Subcutaneous abdominal adipose tissue (tissue), 5 donors: ENCODE results near the gene ZNF248.
"Not testable (repeated sequence)": the region's sequence is repeated elsewhere in the genome, so short reads cannot be mapped to it uniquely, and the experiment has no call there.

Source experiments
- H3K27ac ChIP-seq: one replicate; pipeline ENCODE4 v1.7.0; 2013; ENCODE audit warnings: low read depth, mild to moderate bottlenecking, inconsistent platforms, low read length, moderate library complexity
- H3K27me3 ChIP-seq, 5 donors: one replicate each; pipeline ENCODE4 v1.7.0; 2013; ENCODE audit warnings: low read length in 5 of 5, inconsistent platforms in 1 of 5; ENCODE audit not compliant: control insufficient read depth in 5 of 5, insufficient read depth in 4 of 5
- H3K36me3 ChIP-seq, 5 donors: one replicate each; pipeline ENCODE4 v1.7.0; 2013; ENCODE audit warnings: low read length in 5 of 5; ENCODE audit not compliant: control insufficient read depth in 5 of 5, insufficient read depth in 5 of 5
- H3K4me1 ChIP-seq, 5 donors: one replicate each; pipeline ENCODE4 v1.7.0; 2013; ENCODE audit warnings: low read length in 5 of 5, mild to moderate bottlenecking in 3 of 5, moderate library complexity in 1 of 5; ENCODE audit not compliant: control insufficient read depth in 5 of 5, insufficient read depth in 5 of 5
- H3K4me3 ChIP-seq, 5 donors: one replicate each; pipeline ENCODE4 v1.7.0; 2013; ENCODE audit warnings: low read length in 5 of 5, low read depth in 1 of 5
- H3K9ac ChIP-seq, 5 donors: one replicate each; pipeline ENCODE4 v1.7.0; 2013; ENCODE audit warnings: low read length in 5 of 5, mild to moderate bottlenecking in 4 of 5, moderate library complexity in 3 of 5
- H3K9me3 ChIP-seq, 5 donors: one replicate each; pipeline ENCODE4 v1.7.0; 2013; ENCODE audit warnings: low read length in 5 of 5; ENCODE audit not compliant: control insufficient read depth in 5 of 5
- donor health status: healthy.
- donor health status: healthy.
- donor health status: healthy.
- donor health status: healthy.
- donor health status: healthy.

Gene ZNF248

DNA sequence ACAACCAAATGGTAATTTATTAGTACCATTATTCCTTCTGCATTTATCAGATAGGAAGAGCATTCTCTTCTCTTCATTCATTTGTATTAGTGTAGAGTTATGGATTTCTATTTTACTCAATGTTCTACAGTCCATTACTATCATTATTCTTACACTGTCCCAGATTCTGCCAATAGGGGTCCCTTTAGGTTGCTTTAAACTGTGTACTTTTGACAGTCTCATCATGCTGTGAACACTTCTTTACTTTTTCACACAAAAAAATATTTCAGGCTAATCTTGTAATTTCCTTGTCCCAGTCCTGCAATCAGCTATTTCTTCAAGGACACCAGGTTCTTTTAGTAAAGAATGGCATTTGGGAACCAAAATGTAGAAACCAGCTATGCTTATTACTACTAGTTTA lies 99.3 kb downstream of the ZNF248 start:
- Histone ChIP-seq H3K27me3 (no peaks in the 10 kb centered on the region), H3K36me3 (peaks cover 0 to 5% (median 0%) of the 10 kb centered on the region in 5 donors), H3K27ac (no peak overlapping the region), H3K9me3 (peaks cover 0 to 22% (median 4%) of the 10 kb centered on the region in 5 donors), H3K9ac (no peak overlapping the region), H3K4me1 (no peaks in the 10 kb centered on the region), H3K4me3 (no peak overlapping the region)

DNA sequence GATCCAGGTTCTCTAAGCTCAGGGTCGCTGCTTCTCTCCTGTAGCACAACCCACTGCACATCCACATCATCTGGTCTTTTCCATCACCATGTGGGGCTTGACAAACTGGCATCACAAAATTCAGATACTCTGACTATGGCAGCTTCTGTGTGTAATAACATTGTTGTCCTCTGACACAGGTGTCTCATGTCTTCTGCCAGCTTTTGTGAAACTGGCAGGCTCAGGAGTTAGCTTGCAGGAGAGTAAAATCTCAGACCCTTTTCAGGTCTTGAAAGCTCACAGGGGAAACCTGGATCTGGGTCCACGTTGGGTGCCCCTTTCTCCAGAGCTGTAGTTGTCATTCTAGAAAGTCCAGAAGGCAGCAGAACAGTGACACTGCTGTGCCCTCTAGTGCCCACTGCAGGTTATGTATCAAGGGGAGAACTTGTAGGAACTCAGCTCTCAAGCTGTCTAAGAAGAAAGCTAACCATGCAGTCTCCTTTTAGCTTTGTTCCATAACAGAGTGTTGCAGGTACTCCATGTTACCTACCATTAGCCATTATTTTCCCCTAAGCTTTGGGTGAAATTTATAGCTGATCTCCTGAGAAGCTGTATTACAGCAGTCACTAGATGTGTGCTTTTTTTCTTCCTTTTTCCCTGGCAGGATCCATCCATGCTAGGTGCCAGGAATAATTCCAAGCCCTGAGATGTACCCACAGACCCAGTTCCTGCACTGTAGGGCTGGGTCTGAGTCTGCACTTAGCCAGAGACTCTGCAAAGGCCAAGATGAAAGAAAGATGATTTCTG lies 102.7 kb downstream of the ZNF248 start:
- Histone ChIP-seq H3K36me3 (peaks cover 0 to 5% (median 0%) of the 10 kb centered on the region in 5 donors), H3K9me3 (peaks cover 0 to 29% (median 4%) of the 10 kb centered on the region in 5 donors), H3K27me3 (no peaks in the 10 kb centered on the region), H3K4me1 (no peaks in the 10 kb centered on the region), H3K4me3 (no peak overlapping the region), H3K9ac (no peak overlapping the region), H3K27ac (no peak overlapping the region)

DNA sequence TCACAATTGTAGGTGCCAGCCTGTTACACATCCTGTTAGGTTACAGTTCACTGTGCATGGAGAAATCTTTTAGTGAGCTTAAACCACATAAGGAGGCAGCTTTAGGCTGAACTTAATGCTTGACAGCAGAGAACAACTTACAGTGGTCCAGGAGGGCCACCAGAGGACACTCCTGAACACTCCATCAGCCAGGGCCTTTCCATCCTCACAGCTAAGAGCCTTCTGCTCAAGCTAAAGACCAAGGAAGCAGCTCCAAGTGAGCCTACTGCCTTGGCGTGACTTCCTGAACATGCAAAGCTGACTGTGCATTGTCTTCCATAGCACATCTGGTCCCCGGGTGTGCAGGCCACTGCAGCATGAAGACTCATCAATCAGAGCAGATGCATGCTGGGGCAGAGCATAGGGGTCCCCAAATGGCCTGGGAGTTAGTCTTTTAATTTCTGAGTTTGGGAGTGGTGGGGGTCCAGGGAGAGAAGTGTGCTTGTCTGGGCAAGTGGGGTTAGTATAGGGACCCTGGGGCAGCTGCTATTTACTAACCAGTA lies 105.0 kb downstream of the ZNF248 start:
- H3K27ac ChIP-seq, result no peak overlapping the region
- no peak overlapping the region for H3K9ac ChIP-seq
- H3K36me3 ChIP-seq, result no peaks in the 10 kb centered on the region
- no peak overlapping the region for H3K4me3 ChIP-seq
- H3K4me1 ChIP-seq, result no peaks in the 10 kb centered on the region
- H3K27me3 ChIP-seq, result no peaks in the 10 kb centered on the region
- H3K9me3 ChIP-seq, result peaks cover 0 to 34% (median 4%) of the 10 kb centered on the region in 5 donors

DNA sequence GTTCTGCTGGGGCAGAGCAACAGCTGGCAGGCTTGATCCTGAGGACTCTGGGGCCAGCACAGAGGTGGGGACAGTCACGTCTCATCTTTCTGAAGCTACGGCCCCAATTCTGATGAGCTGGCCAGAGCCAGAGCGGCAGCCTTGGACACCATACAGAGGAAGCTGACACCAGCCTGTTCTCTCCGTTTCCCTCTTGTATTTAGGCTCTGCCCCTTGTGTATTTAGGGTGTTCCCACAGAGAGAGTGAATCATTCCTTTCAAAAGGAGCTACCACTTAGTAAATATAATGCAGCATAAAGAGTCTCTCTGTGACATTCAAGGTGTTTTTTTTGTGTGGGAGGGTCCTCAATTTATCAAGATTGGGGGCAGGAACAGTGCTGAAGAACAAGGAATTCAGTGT lies 109.2 kb downstream of the ZNF248 start:
- Histone ChIP-seq H3K27ac (no peak overlapping the region), H3K9ac (no peak overlapping the region), H3K27me3 (no peaks in the 10 kb centered on the region), H3K9me3 (peaks cover 0 to 19% (median 4%) of the 10 kb centered on the region in 5 donors), H3K36me3 (no peaks in the 10 kb centered on the region), H3K4me1 (no peaks in the 10 kb centered on the region), H3K4me3 (no peak overlapping the region)

DNA sequence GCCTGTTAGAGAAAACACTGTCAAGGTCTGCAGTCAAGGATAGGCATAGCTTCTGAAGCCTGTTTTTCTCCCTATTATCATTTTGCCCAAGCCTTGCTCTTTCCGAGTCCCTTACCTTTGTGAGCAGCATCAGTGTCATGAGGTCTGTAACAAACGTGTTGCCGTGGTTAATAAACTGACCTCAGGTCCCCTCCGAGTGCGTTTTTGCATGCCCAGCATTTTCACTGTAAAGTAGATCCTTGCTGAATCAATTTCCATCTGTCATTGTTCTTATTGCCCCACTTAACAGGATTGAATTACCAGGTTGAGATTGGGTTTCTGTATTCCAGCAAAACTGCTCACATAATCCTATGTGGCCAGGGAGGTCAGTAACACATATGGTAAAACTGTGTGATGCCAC lies 110.3 kb downstream of the ZNF248 start:
- no peaks in the 10 kb centered on the region for H3K4me1 ChIP-seq
- no peak overlapping the region for H3K27ac ChIP-seq
- peaks cover 0 to 13% (median 4%) of the 10 kb centered on the region in 5 donors for H3K9me3 ChIP-seq

DNA sequence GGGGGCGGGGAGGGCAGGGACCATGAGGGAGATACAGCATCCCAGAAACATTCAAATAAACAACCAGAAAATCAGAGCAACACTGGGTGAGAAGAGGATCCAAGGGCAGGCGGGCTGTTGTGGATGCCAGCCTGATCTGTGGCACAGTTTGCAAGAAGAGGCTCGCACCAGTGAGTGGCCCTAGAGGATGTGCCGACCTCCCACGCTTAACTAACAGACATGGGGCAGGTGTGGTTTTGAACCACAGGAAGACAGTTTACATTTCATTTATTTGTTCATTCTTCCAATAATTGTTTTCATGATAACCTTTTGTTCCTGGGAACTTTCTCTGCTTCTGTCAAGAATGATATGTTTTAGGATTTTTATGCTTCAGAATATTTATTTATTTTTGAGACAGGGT lies 115.6 kb downstream of the ZNF248 start:
- Histone ChIP-seq H3K27me3 (peaks cover 0 to 7% (median 5%) of the 10 kb centered on the region in 5 donors), H3K9ac (no peak overlapping the region), H3K36me3 (no peaks in the 10 kb centered on the region), H3K27ac (no peak overlapping the region), H3K4me3 (no peak overlapping the region), H3K9me3 (peaks cover 0 to 7% (median 0%) of the 10 kb centered on the region in 5 donors), H3K4me1 (no peaks in the 10 kb centered on the region)

More for the DNA sequence above, 110.3 kb downstream of the ZNF248 start:
- no peaks in the 10 kb centered on the region for H3K36me3 ChIP-seq
- no peak overlapping the region for H3K9ac ChIP-seq
- no peaks in the 10 kb centered on the region for H3K27me3 ChIP-seq
- H3K4me3 ChIP-seq, result no peak overlapping the region

DNA sequence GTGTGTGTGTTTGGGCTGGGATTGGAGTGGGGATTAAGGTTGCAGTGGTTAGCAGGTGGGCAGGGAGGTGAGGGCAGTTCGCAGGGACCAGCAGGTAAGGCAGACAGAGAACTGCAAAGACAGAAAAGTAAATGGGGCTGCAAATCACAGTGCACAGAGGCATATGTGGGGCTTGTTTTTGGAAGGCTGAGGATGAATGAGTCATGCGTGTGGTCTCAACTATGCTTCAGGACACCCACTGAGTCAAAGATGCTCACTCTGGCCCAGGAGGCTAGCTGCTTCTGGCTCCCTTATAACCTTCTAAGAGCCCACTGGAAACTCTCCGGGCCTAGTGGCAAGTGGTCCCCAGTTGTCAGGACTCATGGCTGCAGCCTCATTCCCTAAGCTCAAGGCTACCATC lies 118.2 kb downstream of the ZNF248 start:
- Histone ChIP-seq H3K27me3 (peaks cover 0 to 9% (median 5%) of the 10 kb centered on the region in 5 donors), H3K9ac (no peak overlapping the region), H3K4me1 (no peaks in the 10 kb centered on the region), H3K27ac (no peak overlapping the region), H3K36me3 (no peaks in the 10 kb centered on the region), H3K4me3 (no peak overlapping the region), H3K9me3 (peaks cover 0 to 7% (median 0%) of the 10 kb centered on the region in 5 donors)

DNA sequence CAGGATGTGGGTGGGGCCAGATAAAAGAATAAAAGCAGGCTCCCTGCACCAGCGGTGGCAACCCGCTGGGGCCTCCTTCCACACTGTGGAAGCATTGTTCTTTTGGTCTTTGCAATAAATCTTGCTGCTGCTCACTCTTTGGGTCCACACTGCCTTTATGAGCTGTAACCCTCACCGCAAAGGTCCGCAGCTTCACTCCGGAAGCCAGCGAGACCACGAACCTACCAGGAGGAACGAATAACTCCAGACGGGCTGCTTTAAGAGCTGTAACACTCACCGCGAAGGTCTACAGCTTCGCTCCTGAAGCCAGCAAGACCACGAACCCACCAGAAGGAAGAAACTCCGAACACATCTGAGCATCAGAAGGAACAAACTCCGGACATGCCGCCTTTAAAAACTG lies 119.2 kb downstream of the ZNF248 start:
- not testable (repeated sequence) for H3K4me3 ChIP-seq, H3K36me3 ChIP-seq, H3K9me3 ChIP-seq, H3K9ac ChIP-seq, H3K4me1 ChIP-seq, H3K27me3 ChIP-seq, H3K27ac ChIP-seq

DNA sequence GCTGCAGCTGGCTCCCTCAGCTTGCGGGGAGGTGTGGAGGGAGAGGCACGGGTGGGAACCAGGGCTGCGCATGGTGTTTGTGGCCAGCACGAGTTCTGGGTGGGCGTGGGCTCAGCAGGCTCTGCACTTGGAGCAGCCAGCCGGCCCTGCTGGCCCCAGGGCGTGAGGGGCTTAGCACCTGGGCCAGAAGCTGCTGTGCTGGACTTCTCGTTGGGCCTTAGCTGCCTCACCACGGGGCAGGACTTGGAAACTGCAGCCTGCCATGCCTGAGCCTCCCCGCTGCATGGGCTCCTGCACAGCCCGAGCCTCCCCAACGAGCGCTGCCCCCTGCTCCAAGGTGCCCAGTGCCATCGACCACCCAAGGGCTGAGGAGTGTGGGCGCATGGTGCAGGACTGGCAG lies 120.1 kb downstream of the ZNF248 start:
- peaks cover 0 to 9% (median 5%) of the 10 kb centered on the region in 5 donors for H3K27me3 ChIP-seq
- H3K27ac ChIP-seq, result no peak overlapping the region
- H3K9ac ChIP-seq, result no peak overlapping the region
- H3K36me3 ChIP-seq, result no peaks in the 10 kb centered on the region
- no peaks in the 10 kb centered on the region for H3K4me1 ChIP-seq
- no peak overlapping the region for H3K4me3 ChIP-seq
- H3K9me3 ChIP-seq, result peaks cover 0 to 7% (median 0%) of the 10 kb centered on the region in 5 donors

DNA sequence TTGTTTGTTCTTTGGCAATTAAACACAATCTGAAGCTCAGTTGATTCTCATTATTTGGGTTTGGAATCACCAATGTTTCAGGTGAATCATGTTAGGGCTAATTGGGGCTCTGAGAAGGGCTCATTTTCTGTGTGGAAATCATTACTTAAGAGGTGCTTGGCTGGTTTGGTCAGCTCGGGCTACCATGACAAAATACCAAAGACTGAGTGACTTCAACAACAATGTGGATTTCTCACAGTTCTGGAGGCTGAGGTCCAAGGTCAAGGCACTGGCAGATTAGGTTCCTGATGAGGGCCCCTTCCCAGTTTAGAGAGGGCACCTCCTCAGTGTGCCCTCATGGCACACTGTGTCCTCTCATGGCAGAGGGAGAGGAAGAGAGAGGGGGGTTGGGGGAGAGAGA lies 121.3 kb downstream of the ZNF248 start:
- no peak overlapping the region for H3K27ac ChIP-seq

More for the DNA sequence above, 121.3 kb downstream of the ZNF248 start:
- Histone ChIP-seq H3K9ac (no peak overlapping the region), H3K4me1 (no peaks in the 10 kb centered on the region), H3K9me3 (peaks cover 0 to 7% (median 0%) of the 10 kb centered on the region in 5 donors), H3K4me3 (no peak overlapping the region), H3K36me3 (no peaks in the 10 kb centered on the region), H3K27me3 (peaks cover 0 to 9% (median 5%) of the 10 kb centered on the region in 5 donors)
